Activated T-helper 1 cell treated with anti-CD3 and anti-CD28 coated beads, Interleukin-12 subunit alpha, Interleukin-12 subunit beta, Interleukin-2, Interleukin-4 antibody, amounts not matched to agents 30 ng/mL and 10 ng/mL and 1 ng/mL, durations not matched to agents 14 hours and 24 hours and 36 hours (primary cell): ENCODE data around the gene CAPN1. TPM values are rescaled to one million over a fixed set of nuclear protein-coding genes. Genes with fewer than 3 reads are reported as not detected.

Source experiments
- DNase-seq: peaks from one replicate; pipeline ENCODE4 v3.0.0; 2021; ENCODE audit warnings: low spot score
- H3K27ac Mint-ChIP-seq: one replicate; pipeline ENCODE4 v1.8.0; 2021; ENCODE audit warnings: mild to moderate bottlenecking, mixed read lengths
- H3K27me3 Mint-ChIP-seq: one replicate; pipeline ENCODE4 v1.8.0; 2022; ENCODE audit warnings: mild to moderate bottlenecking, moderate library complexity, mixed read lengths; ENCODE audit not compliant: insufficient read depth
- H3K36me3 Mint-ChIP-seq: one replicate; pipeline ENCODE4 v1.8.0; 2021; ENCODE audit warnings: low read depth, mixed read lengths
- H3K4me1 Mint-ChIP-seq: one replicate; pipeline ENCODE4 v1.8.0; 2021; ENCODE audit warnings: low read depth, mixed read lengths
- H3K4me3 Mint-ChIP-seq: one replicate; pipeline ENCODE4 v1.8.0; 2021; ENCODE audit warnings: mild to moderate bottlenecking, moderate library complexity, mixed read lengths
- H3K9me3 Mint-ChIP-seq: one replicate; pipeline ENCODE4 v1.8.0; 2021; ENCODE audit warnings: mixed read lengths
- intact Hi-C: fragments of 100-400 bp; cut with micrococcal nuclease; formaldehyde crosslinking; loops from one replicate; pipeline ENCODE4 v1.15.1; 2024
- total RNA-seq: library from RNA; stranded (reverse); gene quantifications from 2 replicates; pipeline ENCODE4 v1.2.3, GENCODE V29; 2022

Gene CAPN1
- total RNA-seq, result 85.9 and 93.5 TPM in 2 replicates

DNA sequence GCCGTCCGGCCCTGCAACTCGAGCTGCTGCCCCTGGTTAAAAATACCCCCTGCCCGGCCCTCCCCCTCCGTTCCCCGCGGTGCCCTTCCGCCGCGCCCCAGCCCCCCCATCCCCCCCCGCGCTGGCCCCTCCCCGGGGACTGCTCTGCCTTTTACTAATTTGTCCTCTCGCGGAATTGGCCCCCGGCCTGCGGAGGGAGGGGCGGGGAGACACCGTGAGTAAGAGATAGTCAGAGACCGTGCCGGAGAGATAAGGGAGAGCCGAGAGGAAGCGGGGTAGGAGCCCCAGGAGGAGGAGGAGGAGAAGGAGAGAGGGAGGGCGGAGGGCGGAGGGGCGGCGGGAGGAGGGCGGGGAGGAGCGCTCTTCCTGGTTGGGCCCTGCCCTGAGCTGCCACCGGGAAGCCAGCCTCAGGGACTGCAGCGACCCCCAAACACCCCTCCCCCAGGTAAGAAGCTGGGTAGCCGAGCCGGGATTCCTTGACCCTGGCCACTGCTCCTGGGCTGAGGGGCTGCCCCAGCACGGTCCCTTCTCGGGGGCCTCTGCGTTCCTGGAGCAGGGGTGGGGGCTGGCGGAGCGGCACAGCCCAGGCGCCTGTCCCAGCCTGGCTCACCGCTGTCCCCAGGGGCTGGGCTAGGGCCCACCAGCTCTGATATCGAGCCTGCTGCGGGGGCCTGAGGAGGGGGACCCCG lies at the start of gene CAPN1:
Gene CAPN1, plus strand, starts transcription at position 360 of the 689 bp plus-strand sequence. CDS start 774 bp downstream, outside the sequence.
- H3K4me1 Mint-ChIP-seq, result peaks cover 5% of the 10 kb centered on the region
- H3K36me3 Mint-ChIP-seq, result peaks cover 6% of the 10 kb centered on the region
- intact Hi-C loops, result loop anchor here (1.0 kb wide), 2 partner anchors 46 to 70 kb away; partner anchors contain the start of gene TM7SF2
- peak; percentile 70 for DNase-seq
- H3K27ac Mint-ChIP-seq, result peak within 1 kb of the TSS; percentile 92
- no peaks in the 10 kb centered on the region for H3K9me3 Mint-ChIP-seq
- H3K4me3 Mint-ChIP-seq, result peak within 1 kb of the TSS; percentile 96
- peaks cover 19% of the 10 kb centered on the region for H3K27me3 Mint-ChIP-seq

DNA sequence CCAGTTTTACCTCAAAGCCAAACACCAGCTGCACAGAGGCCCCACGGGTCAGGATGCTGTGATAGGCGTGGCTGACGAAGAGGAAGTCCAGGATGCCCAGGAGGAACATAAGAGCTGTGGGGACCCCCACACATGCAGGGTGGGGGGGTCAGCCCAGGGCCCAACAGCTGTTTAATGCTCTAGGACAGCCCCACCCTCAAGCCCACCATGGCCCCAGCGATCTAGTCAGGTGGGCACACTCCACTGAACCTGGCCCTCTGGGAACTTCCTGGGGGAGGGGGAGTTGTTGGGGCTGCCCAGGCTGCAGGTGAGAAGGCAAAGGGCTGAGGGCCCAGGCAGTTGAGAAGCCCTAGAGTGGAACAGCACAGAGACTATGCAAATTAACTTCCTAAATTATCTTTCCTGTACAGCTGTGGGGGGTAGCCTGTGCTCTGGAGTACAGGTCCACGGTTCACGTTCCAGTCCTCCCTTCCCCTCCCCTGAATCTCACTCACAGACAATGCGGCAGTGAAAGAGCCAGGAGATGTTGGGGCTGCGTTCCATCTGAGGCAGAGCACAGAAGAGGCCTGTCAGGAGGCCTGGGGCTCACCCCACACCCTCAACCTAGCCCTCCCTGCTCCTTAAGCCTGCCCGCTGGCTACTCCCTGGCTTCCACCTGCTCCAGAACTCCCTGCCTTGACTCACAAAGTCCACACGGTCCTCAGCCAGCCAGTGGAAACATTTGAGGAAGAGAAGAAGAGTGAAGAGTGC lies 49.3 kb upstream of the CAPN1 start:
- peaks cover 16% of the 10 kb centered on the region for H3K36me3 Mint-ChIP-seq
- H3K9me3 Mint-ChIP-seq, result no peaks in the 10 kb centered on the region
- H3K4me1 Mint-ChIP-seq, result peaks cover 32% of the 10 kb centered on the region
- H3K27me3 Mint-ChIP-seq, result no peaks in the 10 kb centered on the region
- H3K4me3 Mint-ChIP-seq, result peak overlapping the region; percentile 97
- H3K27ac Mint-ChIP-seq, result peak overlapping the region; percentile 97
- intact Hi-C loops, result no loop called here
- DNase-seq, result no peak

DNA sequence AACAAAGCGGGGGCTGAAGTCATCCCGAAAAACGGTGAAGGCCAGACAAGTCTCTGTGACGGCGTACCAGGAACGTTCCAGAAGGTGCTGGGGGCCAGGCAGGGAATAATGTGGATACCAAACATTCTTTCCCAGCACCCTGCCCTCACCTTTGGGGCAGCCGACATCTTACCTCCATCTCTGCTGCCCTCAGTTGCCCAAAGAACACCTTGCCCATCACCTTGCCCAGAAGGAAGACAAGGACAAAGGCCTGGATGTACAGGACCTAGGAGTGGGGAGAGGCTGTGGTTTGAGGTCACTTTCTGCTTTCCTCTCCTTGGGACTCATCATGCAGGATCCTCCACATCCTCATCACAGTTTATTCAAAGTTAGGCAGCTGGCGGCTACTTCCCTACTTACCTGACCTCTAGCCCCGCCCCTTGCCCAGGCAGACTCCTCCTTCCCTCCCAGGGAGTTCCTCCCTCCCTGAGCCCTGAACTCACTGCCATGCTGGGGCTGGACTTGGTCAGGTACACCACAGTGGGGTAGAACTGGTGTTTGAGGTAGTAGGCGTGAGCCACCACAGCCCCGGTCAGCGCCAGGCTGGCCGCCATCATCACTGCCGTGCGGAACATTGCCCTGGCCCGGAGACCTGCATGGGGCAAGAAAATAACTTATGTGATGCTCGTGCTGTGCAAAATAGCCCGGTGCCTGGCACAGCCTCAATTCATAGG lies 48.6 kb upstream of the CAPN1 start:
- peak; percentile 49 for DNase-seq
- Mint-ChIP-seq H3K4me3 (peak overlapping the region; percentile 97), H3K9me3 (no peaks in the 10 kb centered on the region), H3K4me1 (peaks cover 32% of the 10 kb centered on the region), H3K36me3 (peaks cover 16% of the 10 kb centered on the region), H3K27ac (peak overlapping the region; percentile 97), H3K27me3 (no peaks in the 10 kb centered on the region)
- intact Hi-C loops, result no loop called here

- peak overlapping the region; percentile 97 for H3K4me3 Mint-ChIP-seq
- H3K36me3 Mint-ChIP-seq, result peaks cover 16% of the 10 kb centered on the region
- no peaks in the 10 kb centered on the region for H3K9me3 Mint-ChIP-seq
- no peak for DNase-seq
- H3K4me1 Mint-ChIP-seq, result peaks cover 32% of the 10 kb centered on the region
- H3K27me3 Mint-ChIP-seq, result no peaks in the 10 kb centered on the region
- peak overlapping the region; percentile 97 for H3K27ac Mint-ChIP-seq
- intact Hi-C loops, result loop anchor here (1.0 kb wide), 2 partner anchors 11 to 37 kb away; partner anchors contain the start of genes FAU, MRPL49 and VPS51
Observed at GRCh38 chr11:65133724-65134123, 48.0 kb upstream of the CAPN1 start.

GRCh38 chr11:65134240-65134951 lies 47.3 kb upstream of the CAPN1 start, which contains the start of gene SYVN1:
SYVN1 (minus strand) TSS chr11:65134519; CDS start chr11:65133601, 918 bp downstream.
- Mint-ChIP-seq H3K4me3 (peak within 1 kb of the TSS; percentile 97), H3K36me3 (peaks cover 16% of the 10 kb centered on the region), H3K27ac (peak within 1 kb of the TSS; percentile 97), H3K4me1 (peaks cover 32% of the 10 kb centered on the region), H3K27me3 (no peaks in the 10 kb centered on the region), H3K9me3 (no peaks in the 10 kb centered on the region)
- peak; percentile 91 for DNase-seq
- intact Hi-C loops, result loop anchor here (1.0 kb wide), 2 partner anchors 12 to 38 kb away; partner anchors contain the start of genes FAU, MRPL49 and VPS51

GRCh38 chr11:65134952-65135632 lies 46.6 kb upstream of the CAPN1 start:
- peak; percentile 85 for DNase-seq
- peaks cover 16% of the 10 kb centered on the region for H3K36me3 Mint-ChIP-seq
- intact Hi-C loops, result loop anchor here (1.0 kb wide), 7 partner anchors 13 to 247 kb away; partner anchors contain the start of genes CAPN1, CDCA5, FAU and MRPL49
- peak overlapping the region; percentile 97 for H3K27ac Mint-ChIP-seq
- peaks cover 32% of the 10 kb centered on the region for H3K4me1 Mint-ChIP-seq
- H3K4me3 Mint-ChIP-seq, result peak overlapping the region; percentile 97
- H3K27me3 Mint-ChIP-seq, result peaks cover 3% of the 10 kb centered on the region
- no peaks in the 10 kb centered on the region for H3K9me3 Mint-ChIP-seq

GRCh38 chr11:65135633-65136145 lies 46.0 kb upstream of the CAPN1 start:
- H3K9me3 Mint-ChIP-seq, result no peaks in the 10 kb centered on the region

DNA sequence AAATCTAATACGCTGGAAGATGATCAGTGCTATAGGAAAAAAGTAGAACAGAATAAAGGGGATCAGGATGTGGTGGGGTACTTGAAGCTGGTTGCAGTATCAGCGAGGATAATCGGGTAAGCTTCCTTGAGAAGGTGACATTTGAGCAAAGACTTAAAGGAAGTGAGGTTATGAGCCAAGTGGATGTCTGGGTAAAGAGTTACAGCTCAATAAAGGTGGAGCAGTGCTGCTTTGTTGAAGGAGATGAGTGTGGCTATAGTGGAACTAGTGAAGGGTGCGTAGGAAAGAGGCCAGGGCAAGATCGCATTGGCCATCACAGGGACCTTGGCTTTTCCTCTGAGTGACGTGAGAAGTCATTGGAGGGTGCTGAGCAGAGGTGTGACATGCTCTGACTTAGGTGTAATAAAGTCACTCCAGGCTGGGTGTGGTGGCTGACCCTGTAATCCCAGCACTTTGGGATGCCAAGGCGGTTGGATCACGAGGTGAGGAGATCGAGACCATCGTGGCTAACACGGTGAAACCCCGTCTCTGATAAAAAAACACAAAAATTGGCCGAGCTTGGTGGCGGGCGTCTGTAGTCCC lies 45.1 kb upstream of the CAPN1 start:
- Mint-ChIP-seq H3K4me3 (peak overlapping the region; percentile 97), H3K9me3 (no peaks in the 10 kb centered on the region), H3K36me3 (peaks cover 8% of the 10 kb centered on the region), H3K27ac (peak overlapping the region; percentile 79), H3K27me3 (peaks cover 5% of the 10 kb centered on the region), H3K4me1 (peaks cover 32% of the 10 kb centered on the region)
- DNase-seq, result no peak
- intact Hi-C loops, result no loop called here

More at GRCh38 chr11:65135633-65136145, 46.0 kb upstream of the CAPN1 start:
- Mint-ChIP-seq H3K27me3 (peaks cover 3% of the 10 kb centered on the region), H3K4me1 (peaks cover 32% of the 10 kb centered on the region), H3K27ac (peak overlapping the region; percentile 97), H3K36me3 (peaks cover 14% of the 10 kb centered on the region), H3K4me3 (peak overlapping the region; percentile 97)
- intact Hi-C loops, result loop anchor here (1.0 kb wide), 5 partner anchors 18 to 247 kb away; partner anchors contain the start of genes CAPN1, CDCA5, PPP2R5B and SLC25A45
- no peak for DNase-seq

GRCh38 chr11:65141896-65142494 lies 39.7 kb upstream of the CAPN1 start:
- H3K4me1 Mint-ChIP-seq, result no peaks in the 10 kb centered on the region
- DNase-seq, result no peak
- H3K36me3 Mint-ChIP-seq, result no peaks in the 10 kb centered on the region
- H3K4me3 Mint-ChIP-seq, result no peak overlapping the region
- peaks cover 13% of the 10 kb centered on the region for H3K27me3 Mint-ChIP-seq
- no peak overlapping the region for H3K27ac Mint-ChIP-seq
- no peaks in the 10 kb centered on the region for H3K9me3 Mint-ChIP-seq
- intact Hi-C loops, result no loop called here

DNA sequence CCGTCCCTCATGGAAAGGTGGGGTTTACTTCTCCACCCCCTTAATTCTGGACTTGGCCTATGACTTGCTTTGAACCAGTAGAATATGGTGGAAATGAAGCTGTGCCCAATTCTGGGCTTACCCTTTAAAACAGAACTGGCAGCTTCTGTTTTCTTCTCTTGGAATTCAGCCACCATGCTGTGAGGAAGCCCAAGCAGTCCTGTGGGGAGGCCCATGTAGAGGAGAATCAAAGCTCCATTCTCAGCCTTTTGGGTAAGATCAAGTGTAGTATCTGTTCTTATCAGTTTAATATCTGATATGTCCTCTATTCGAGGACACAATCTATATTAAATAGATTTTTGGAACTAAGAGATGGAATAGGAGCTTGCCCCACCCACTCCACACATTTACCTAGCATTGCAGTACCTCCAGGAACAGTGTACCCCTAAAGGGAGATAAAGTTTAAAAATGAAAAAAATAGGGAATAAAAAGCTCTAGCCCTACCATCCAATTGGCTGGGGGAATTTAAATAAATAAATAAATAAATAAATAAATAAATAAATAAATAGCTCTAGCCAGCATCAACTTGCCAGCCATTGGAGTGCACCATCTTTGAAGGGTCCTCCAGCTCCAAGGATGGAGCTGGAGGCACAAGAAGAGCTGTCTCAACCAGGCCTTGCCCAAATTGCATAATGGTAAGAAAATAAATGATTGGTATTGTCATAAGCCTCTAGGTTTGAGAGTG lies 34.2 kb upstream of the CAPN1 start:
- DNase-seq, result no peak
- H3K27me3 Mint-ChIP-seq, result peaks cover 14% of the 10 kb centered on the region
- intact Hi-C loops, result no loop called here
- no peaks in the 10 kb centered on the region for H3K36me3 Mint-ChIP-seq
- no peak overlapping the region for H3K27ac Mint-ChIP-seq
- H3K4me3 Mint-ChIP-seq, result no peak overlapping the region
- H3K9me3 Mint-ChIP-seq, result no peaks in the 10 kb centered on the region
- H3K4me1 Mint-ChIP-seq, result peaks cover 12% of the 10 kb centered on the region
